Keratinocyte (primary cell): ENCODE measurements around the gene PRPF18.

ENCODE experiments used
- CTCF ChIP-seq, 3 experiments: IDR thresholded peaks in 1 of 3; conservative IDR thresholded peaks in 1 of 3; optimal IDR thresholded peaks in 1 of 3; 2 replicates in 2 of 3; 3 replicates in 1 of 3; pipeline versions ENCODE3 to v1.5.1; 2011; ENCODE audit warnings: low read length in 3 of 3, mild to moderate bottlenecking in 3 of 3, moderate library complexity in 2 of 3, control low read depth in 1 of 3, inconsistent platforms in 1 of 3; ENCODE audit not compliant: insufficient read depth in 2 of 3; ENCODE audit errors: extremely low read depth in 1 of 3
- EZH2 ChIP-seq: IDR thresholded peaks from one replicate; pipeline ENCODE4 v1.6.1; 2012; ENCODE audit warnings: inconsistent platforms, mild to moderate bottlenecking, low read length, moderate library complexity

- TF ChIP-seq CTCF (optimal IDR thresholded peaks at IDR 0.05 in 1 of 3, IDR thresholded peaks at IDR 0.05 in 1 of 3, conservative IDR thresholded peaks at IDR 0.05 in 1 of 3; ENCODE audit: extremely low read depth in 1 of 3, insufficient read depth in 2 of 3, low read length in 3 of 3) (no peak), EZH2 (no peak)
Measured at GRCh38 chr10:13643016-13643415, 56.3 kb downstream of the PRPF18 start.
